OCI-LY7 (cell line): ENCODE results near the gene GSTK1.
"Not testable (repeated sequence)": the region's sequence is repeated elsewhere in the genome, so short reads cannot be mapped to it uniquely, and the experiment has no call there.

Experiments used
- CTCF ChIP-seq: fragments of 200-600 bp; sonication (generic); conservative IDR thresholded peaks from 2 replicates; pipeline ENCODE4 v1.5.1; 2014; ENCODE audit warnings: mild to moderate bottlenecking, antibody characterized with exemption, low read length, moderate library complexity, mixed read lengths
- EZH2phosphoT487 ChIP-seq: fragments of 200-600 bp; sonication (generic); IDR thresholded peaks from 2 replicates; pipeline ENCODE4 v1.6.1; 2018; ENCODE audit warnings: low read depth, borderline replicate concordance, mild to moderate bottlenecking, mixed run types, antibody characterized with exemption, low read length, moderate library complexity, mixed read lengths

DNA sequence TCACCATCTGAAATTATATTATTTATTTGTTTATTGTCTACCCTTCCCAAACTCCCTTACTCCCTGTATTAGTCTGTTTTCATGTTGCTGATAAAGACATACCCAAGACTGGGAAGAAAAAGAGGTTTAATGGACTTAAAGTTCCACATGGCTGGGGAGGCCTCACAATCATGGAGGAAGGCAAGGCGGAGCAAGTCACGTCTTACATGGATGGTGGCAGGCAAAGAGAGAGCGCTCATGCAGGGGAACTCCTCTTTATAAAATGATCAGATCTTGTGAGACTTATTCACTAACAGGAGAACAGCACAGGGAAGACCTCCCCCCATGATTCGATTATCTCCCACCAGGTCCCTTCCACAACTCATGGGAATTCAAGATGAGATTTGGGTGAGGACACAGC, 49.8 kb upstream of the GSTK1 start:
- TF ChIP-seq CTCF, EZH2phosphoT487: not testable (repeated sequence)
